ENCODE results near the gene TTC22.

The TTC22 gene

DNA sequence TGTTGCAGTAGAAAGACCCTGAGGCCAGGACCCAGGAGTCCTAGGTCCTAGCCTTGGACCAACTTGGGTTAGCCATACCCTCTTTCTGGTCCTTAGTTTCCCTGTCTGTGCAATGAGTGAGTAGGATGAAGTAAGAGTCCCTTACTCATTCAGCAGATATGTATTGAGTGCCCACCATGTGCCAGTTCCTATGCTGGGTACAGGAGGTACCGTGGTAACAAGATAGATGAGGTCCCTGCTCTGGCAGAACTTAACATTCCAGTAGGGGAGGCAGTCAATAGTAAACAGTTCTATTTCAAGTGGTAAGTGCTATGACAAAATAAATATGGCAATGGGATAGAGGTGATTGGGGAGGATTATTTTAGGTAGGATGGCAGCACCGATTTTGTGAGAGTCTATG lies 18.5 kb downstream of the TTC22 start:
- TF ChIP-seq, protein P1, sequence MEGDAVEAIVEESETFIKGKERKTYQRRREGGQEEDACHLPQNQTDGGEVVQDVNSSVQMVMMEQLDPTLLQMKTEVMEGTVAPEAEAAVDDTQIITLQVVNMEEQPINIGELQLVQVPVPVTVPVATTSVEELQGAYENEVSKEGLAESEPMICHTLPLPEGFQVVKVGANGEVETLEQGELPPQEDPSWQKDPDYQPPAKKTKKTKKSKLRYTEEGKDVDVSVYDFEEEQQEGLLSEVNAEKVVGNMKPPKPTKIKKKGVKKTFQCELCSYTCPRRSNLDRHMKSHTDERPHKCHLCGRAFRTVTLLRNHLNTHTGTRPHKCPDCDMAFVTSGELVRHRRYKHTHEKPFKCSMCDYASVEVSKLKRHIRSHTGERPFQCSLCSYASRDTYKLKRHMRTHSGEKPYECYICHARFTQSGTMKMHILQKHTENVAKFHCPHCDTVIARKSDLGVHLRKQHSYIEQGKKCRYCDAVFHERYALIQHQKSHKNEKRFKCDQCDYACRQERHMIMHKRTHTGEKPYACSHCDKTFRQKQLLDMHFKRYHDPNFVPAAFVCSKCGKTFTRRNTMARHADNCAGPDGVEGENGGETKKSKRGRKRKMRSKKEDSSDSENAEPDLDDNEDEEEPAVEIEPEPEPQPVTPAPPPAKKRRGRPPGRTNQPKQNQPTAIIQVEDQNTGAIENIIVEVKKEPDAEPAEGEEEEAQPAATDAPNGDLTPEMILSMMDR (conservative IDR thresholded peaks at IDR 0.05; ENCODE audit: low read length), result no peak
- H3K9me2 ChIP-seq (replicated peaks; ENCODE audit: low read depth, low read length), result no peaks in the 10 kb centered on the region
- no peaks in the 10 kb centered on the region for H3K79me2 ChIP-seq (ENCODE audit: insufficient read depth, low read length)
- no peaks in the 10 kb centered on the region for H3K27me3 ChIP-seq (ENCODE audit: insufficient read depth, low read length, poor library complexity, severe bottlenecking)
- no peaks in the 10 kb centered on the region for H3K36me3 ChIP-seq (ENCODE audit: insufficient read depth, low read length)
- no peaks in the 10 kb centered on the region for H3K4me1 ChIP-seq (ENCODE audit: insufficient read depth, low read length, poor library complexity, severe bottlenecking)
- no peaks in the 10 kb centered on the region for H3K9me3 ChIP-seq (ENCODE audit: insufficient read depth, low read depth, low read length)
- H2AFZ ChIP-seq (ENCODE audit: low read length), result no peak overlapping the region
- H3F3A ChIP-seq (ENCODE audit: low read depth), result no peaks in the 10 kb centered on the region
- H3K4me2 ChIP-seq (ENCODE audit: low read depth, low read length, poor library complexity, severe bottlenecking), result no peak overlapping the region
- H3K9ac ChIP-seq (ENCODE audit: low read depth, low read length, poor library complexity, severe bottlenecking), result no peak overlapping the region
- no peak overlapping the region for H3K4me3 ChIP-seq (ENCODE audit: low read length, poor library complexity, severe bottlenecking)
- H4K20me1 ChIP-seq (ENCODE audit: insufficient read depth, low read length, poor library complexity, severe bottlenecking), result no peaks in the 10 kb centered on the region

DNA sequence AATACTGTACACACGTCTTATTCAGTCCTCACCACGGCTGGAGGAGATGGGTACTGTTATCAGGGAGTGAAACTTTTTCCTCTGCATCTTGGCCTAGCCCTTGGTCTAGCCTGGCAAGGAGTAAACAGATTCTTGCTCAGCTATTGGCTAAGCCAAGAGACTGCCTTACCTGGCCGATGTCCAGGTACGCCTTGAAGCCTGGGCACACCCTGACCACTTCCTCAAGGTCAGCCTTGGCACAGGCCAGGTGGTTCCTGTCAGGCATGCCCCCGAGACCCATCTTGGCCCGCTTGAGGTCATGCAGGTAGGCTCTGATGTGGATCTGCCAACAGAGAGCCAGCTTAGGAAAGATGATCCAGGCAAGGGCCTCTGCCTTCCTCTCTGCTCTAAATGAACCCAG lies 19.0 kb downstream of the TTC22 start:
- H3F3A ChIP-seq (ENCODE audit: low read depth), result no peaks in the 10 kb centered on the region
- H3K79me2 ChIP-seq (ENCODE audit: insufficient read depth, low read length), result no peaks in the 10 kb centered on the region
- H2AFZ ChIP-seq (ENCODE audit: low read length), result no peak overlapping the region

DNA sequence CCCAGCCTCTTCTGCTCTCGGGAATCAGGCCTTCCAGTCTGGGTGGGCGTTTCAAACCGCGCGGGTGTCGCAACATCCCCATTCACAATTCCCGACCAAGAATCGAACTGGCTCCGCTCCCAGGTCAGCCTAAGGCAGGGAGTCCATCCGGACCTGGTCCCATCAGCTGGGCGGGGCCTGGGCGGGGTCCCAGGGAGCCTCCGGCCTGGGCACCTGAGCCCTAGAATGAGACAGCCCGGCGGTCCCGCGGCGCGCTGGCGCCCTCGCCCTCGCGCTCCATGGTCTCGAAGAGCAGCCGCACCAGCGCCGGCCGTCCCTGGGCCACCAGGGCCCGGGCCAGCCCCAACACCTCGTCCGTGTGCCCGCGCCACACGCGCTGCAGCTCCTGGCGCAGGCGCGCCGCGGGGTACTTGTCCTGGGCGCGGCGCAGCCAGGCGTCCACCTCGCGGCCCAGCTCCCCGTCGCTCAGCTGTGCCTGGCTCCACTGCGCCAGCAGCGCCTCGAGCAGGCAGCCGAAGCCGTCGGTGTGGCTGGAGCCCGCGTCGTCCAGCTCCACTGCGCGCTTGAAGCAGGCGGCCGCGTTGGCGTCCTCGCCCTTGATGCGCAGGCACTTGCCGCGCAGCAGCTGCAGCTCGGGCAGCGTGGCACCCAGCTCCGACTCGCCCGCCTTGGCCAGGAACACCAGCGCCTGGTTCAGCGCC lies 19.9 kb downstream of the TTC22 start:
- Histone ChIP-seq H3K4me1 (ENCODE audit: insufficient read depth, low read length, poor library complexity, severe bottlenecking) (no peaks in the 10 kb centered on the region), H3K9me3 (ENCODE audit: insufficient read depth, low read depth, low read length) (no peaks in the 10 kb centered on the region), H3K4me2 (ENCODE audit: low read depth, low read length, poor library complexity, severe bottlenecking) (no peak overlapping the region), H4K20me1 (ENCODE audit: insufficient read depth, low read length, poor library complexity, severe bottlenecking) (no peaks in the 10 kb centered on the region), H3K4me3 (ENCODE audit: low read length, poor library complexity, severe bottlenecking) (no peak overlapping the region), H3F3A (ENCODE audit: low read depth) (no peaks in the 10 kb centered on the region), H3K9ac (ENCODE audit: low read depth, low read length, poor library complexity, severe bottlenecking) (no peak overlapping the region), H3K36me3 (ENCODE audit: insufficient read depth, low read length) (no peaks in the 10 kb centered on the region), H3K27me3 (ENCODE audit: insufficient read depth, low read length, poor library complexity, severe bottlenecking) (no peaks in the 10 kb centered on the region), H3K9me2 (replicated peaks; ENCODE audit: low read depth, low read length) (no peaks in the 10 kb centered on the region), H2AFZ (ENCODE audit: low read length) (no peak overlapping the region), H3K79me2 (ENCODE audit: insufficient read depth, low read length) (no peaks in the 10 kb centered on the region)
- TF ChIP-seq EZH2phosphoT487 (IDR thresholded peaks at IDR 0.05; ENCODE audit: borderline replicate concordance), result no peak
- TF ChIP-seq, protein P1 (conservative IDR thresholded peaks at IDR 0.05; ENCODE audit: low read length), result no peak

More for the DNA sequence above, 19.0 kb downstream of the TTC22 start:
- Histone ChIP-seq H4K20me1 (ENCODE audit: insufficient read depth, low read length, poor library complexity, severe bottlenecking) (no peaks in the 10 kb centered on the region), H3K27me3 (ENCODE audit: insufficient read depth, low read length, poor library complexity, severe bottlenecking) (no peaks in the 10 kb centered on the region), H3K36me3 (ENCODE audit: insufficient read depth, low read length) (no peaks in the 10 kb centered on the region), H3K4me3 (ENCODE audit: low read length, poor library complexity, severe bottlenecking) (no peak overlapping the region), H3K4me1 (ENCODE audit: insufficient read depth, low read length, poor library complexity, severe bottlenecking) (no peaks in the 10 kb centered on the region), H3K9ac (ENCODE audit: low read depth, low read length, poor library complexity, severe bottlenecking) (no peak overlapping the region), H3K4me2 (ENCODE audit: low read depth, low read length, poor library complexity, severe bottlenecking) (no peak overlapping the region), H3K9me2 (replicated peaks; ENCODE audit: low read depth, low read length) (no peaks in the 10 kb centered on the region), H3K9me3 (ENCODE audit: insufficient read depth, low read depth, low read length) (no peaks in the 10 kb centered on the region)
- TF ChIP-seq, protein P1 (conservative IDR thresholded peaks at IDR 0.05; ENCODE audit: low read length), result no peak
- TF ChIP-seq EZH2phosphoT487 (IDR thresholded peaks at IDR 0.05; ENCODE audit: borderline replicate concordance), result no peak
